GM19467 (cell line): ENCODE data around the gene NCKAP5.

Experiments
- ATAC-seq: cut with Tn5 transposase; IDR thresholded peaks from one replicate; pipeline ENCODE4 v1.9.1; 2021; ENCODE audit warnings: mild to moderate bottlenecking, moderate library complexity; ENCODE audit not compliant: unreplicated experiment

Gene NCKAP5

GRCh38 chr2:133303150-133303549 is 265.1 kb downstream of the NCKAP5 start:
- ATAC-seq: no peak

- no peak for ATAC-seq
Observed at GRCh38 chr2:133296401-133296800, 271.9 kb downstream of the NCKAP5 start.

- no peak for ATAC-seq
Observed at GRCh38 chr2:133293544-133294353, 274.5 kb downstream of the NCKAP5 start.

- no peak for ATAC-seq
Observed at GRCh38 chr2:133292259-133292658, 276.0 kb downstream of the NCKAP5 start.

GRCh38 chr2:133287709-133288108 is 280.6 kb downstream of the NCKAP5 start:
- ATAC-seq: no peak

- no peak for ATAC-seq
Observed at GRCh38 chr2:133286326-133286922, 281.8 kb downstream of the NCKAP5 start.

- ATAC-seq: no peak
Observed at GRCh38 chr2:133273031-133273430, 295.2 kb downstream of the NCKAP5 start.

- no peak for ATAC-seq
Observed at GRCh38 chr2:133271105-133271504, 297.2 kb downstream of the NCKAP5 start.

- no peak for ATAC-seq
Observed at GRCh38 chr2:133270550-133270949, 297.7 kb downstream of the NCKAP5 start.

- no peak for ATAC-seq
Observed at GRCh38 chr2:133266926-133267590, 301.2 kb downstream of the NCKAP5 start.

- no peak for ATAC-seq
Observed at GRCh38 chr2:133266041-133266925, 302.0 kb downstream of the NCKAP5 start.

- no peak for ATAC-seq
Observed at GRCh38 chr2:133265432-133265949, 302.8 kb downstream of the NCKAP5 start.

GRCh38 chr2:133264989-133265401 is 303.3 kb downstream of the NCKAP5 start:
- no peak for ATAC-seq

GRCh38 chr2:133262893-133263292 is 305.4 kb downstream of the NCKAP5 start:
- no peak for ATAC-seq

GRCh38 chr2:133255360-133255759 is 312.9 kb downstream of the NCKAP5 start:
- no peak for ATAC-seq

GRCh38 chr2:133253793-133254192 is 314.5 kb downstream of the NCKAP5 start:
- no peak for ATAC-seq

- ATAC-seq: no peak
Observed at GRCh38 chr2:133252780-133253355, 315.4 kb downstream of the NCKAP5 start.

GRCh38 chr2:133249362-133249761 is 318.9 kb downstream of the NCKAP5 start:
- no peak for ATAC-seq

GRCh38 chr2:133248264-133248663 is 320.0 kb downstream of the NCKAP5 start:
- no peak for ATAC-seq

GRCh38 chr2:133247631-133248030 is 320.6 kb downstream of the NCKAP5 start:
- no peak for ATAC-seq
